Endothelial cell of umbilical vein (primary cell): ENCODE data around the gene UTS2B.

Source experiments
- CTCF ChIP-seq, 2 donors: IDR thresholded peaks; 1 replicate in 1 of 2; 2 replicates in 1 of 2; pipeline ENCODE4 v1.5.1; 2011; ENCODE audit warnings: low read length in 2 of 2, mild to moderate bottlenecking in 2 of 2, moderate library complexity in 2 of 2, control low read depth in 1 of 2, inconsistent platforms in 1 of 2, low read depth in 1 of 2; ENCODE audit not compliant: insufficient read depth in 1 of 2; ENCODE audit errors: extremely low read depth in 1 of 2
- EZH2 ChIP-seq: IDR thresholded peaks from 2 replicates; pipeline ENCODE4 v1.6.1; 2012; ENCODE audit warnings: borderline replicate concordance, low read depth, mild to moderate bottlenecking, moderate library complexity, low read length, inconsistent platforms; ENCODE audit not compliant: severe bottlenecking
- GATA2 ChIP-seq: IDR thresholded peaks from 2 replicates; pipeline ENCODE4 v1.7.0; 2011; ENCODE audit warnings: low read depth, mild to moderate bottlenecking, moderate library complexity, mixed read lengths, low read length; ENCODE audit not compliant: insufficient read length, insufficient read depth
- JUN ChIP-seq: IDR thresholded peaks from 2 replicates; pipeline ENCODE4 v1.6.1; 2011; ENCODE audit warnings: borderline replicate concordance, low read depth; ENCODE audit not compliant: insufficient read length, insufficient read depth
- MYC ChIP-seq: IDR thresholded peaks from one replicate; pipeline ENCODE4 v1.6.1; 2011; ENCODE audit warnings: mild to moderate bottlenecking, low read depth, low read length
- POLR2A ChIP-seq: IDR thresholded peaks from 2 replicates; pipeline ENCODE4 v1.6.1; 2012; ENCODE audit warnings: low read depth, mild to moderate bottlenecking, control low read depth, low read length
- POLR2AphosphoS5 ChIP-seq: IDR thresholded peaks from 2 replicates; pipeline ENCODE4 v1.6.1; 2012; ENCODE audit warnings: low read depth, mild to moderate bottlenecking, control low read depth, low read length, moderate library complexity; ENCODE audit not compliant: insufficient read depth
- TF ChIP-seq, protein P1 (sequence below): IDR thresholded peaks from 2 replicates; pipeline ENCODE4 v1.6.1; 2011; ENCODE audit not compliant: insufficient read depth, insufficient read length

DNA sequence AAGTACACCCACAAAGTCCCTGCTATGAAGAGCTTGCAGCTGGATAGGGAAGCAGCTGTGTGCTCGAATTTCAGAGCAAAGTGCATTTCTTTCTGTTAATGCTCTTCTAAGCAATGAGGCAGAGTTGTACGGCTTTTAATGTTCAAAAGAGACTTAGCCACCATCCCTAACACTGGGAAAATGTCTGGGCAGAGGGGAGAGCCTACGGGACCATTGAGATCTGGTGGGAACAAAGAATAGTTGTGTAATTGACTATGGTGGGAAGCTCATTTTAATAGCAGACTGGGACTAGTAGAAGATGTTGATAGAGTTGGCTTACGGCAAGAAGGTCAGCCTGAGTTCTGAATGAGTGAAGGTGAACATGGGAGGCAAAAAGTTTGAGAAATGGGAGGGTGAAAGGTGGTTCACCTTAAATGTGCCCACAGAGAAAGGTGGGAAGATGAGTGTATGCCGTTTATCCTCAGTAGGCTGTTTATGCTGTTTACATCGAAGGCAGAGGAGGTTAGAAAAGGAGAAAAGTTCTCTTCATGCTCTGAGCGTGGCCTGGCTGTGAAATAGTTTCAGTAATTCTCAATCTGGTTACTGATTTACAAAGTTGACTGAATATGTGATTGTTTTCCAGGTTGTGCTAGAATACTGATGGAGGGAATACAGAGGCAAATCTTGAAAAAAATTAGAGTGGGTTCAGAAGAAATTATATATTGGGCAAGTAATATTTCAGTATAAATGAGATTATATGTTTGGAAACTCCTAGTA lies 22.9 kb upstream of the UTS2B start:
- TF ChIP-seq CTCF (IDR thresholded peaks at IDR 0.05; ENCODE audit: extremely low read depth in 1 of 2, insufficient read depth in 1 of 2, low read depth in 1 of 2, low read length in 2 of 2) (no peak), POLR2A (no peak), EZH2 (no peak), POLR2AphosphoS5 (no peak), MYC (no peak), JUN (no peak), GATA2 (no peak)
- TF ChIP-seq, protein P1, sequence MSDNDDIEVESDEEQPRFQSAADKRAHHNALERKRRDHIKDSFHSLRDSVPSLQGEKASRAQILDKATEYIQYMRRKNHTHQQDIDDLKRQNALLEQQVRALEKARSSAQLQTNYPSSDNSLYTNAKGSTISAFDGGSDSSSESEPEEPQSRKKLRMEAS: no peak
